ENCODE results near the gene FBLN7.
"Not testable (repeated sequence)": the region's sequence is repeated elsewhere in the genome, so short reads cannot be mapped to it uniquely, and the experiment has no call there.

Gene FBLN7

GRCh38 chr2:112138159-112139032 lies at the start of gene FBLN7:
Gene FBLN7, plus strand, starts transcription at chr2:112138385. Its CDS starts 271 bp downstream, at chr2:112138656.
- TF ChIP-seq JUND (IDR thresholded peaks at IDR 0.05; ENCODE audit: low read depth): no peak
- peak; percentile 18 to 35 for DNase-seq (ENCODE audit: low read depth in 1 of 2, low spot score in 1 of 2)
- in situ Hi-C loops (cut with HindIII; ENCODE audit: low pct_unique_long_range_greater_than_20kb, low sequenced_read_pairs): no loop called here

- no peak for DNase-seq (ENCODE audit: low read depth in 1 of 2, low spot score in 1 of 2)
- in situ Hi-C loops (cut with HindIII; ENCODE audit: low pct_unique_long_range_greater_than_20kb, low sequenced_read_pairs): no loop called here
- no peak for TF ChIP-seq JUND (IDR thresholded peaks at IDR 0.05; ENCODE audit: low read depth)
These were observed 48.8 kb upstream of the FBLN7 start for GRCh38 chr2:112089375-112089774.

GRCh38 chr2:112092286-112093041 lies 45.7 kb upstream of the FBLN7 start:
- in situ Hi-C loops (cut with HindIII; ENCODE audit: low pct_unique_long_range_greater_than_20kb, low sequenced_read_pairs): no loop called here
- TF ChIP-seq JUND (IDR thresholded peaks at IDR 0.05; ENCODE audit: low read depth): no peak
- no peak for DNase-seq (ENCODE audit: low read depth in 1 of 2, low spot score in 1 of 2)

GRCh38 chr2:112093216-112093615 lies 45.0 kb upstream of the FBLN7 start:
- in situ Hi-C loops (cut with HindIII; ENCODE audit: low pct_unique_long_range_greater_than_20kb, low sequenced_read_pairs): no loop called here
- no peak for DNase-seq (ENCODE audit: low read depth in 1 of 2, low spot score in 1 of 2)
- no peak for TF ChIP-seq JUND (IDR thresholded peaks at IDR 0.05; ENCODE audit: low read depth)

- no peak for TF ChIP-seq JUND (IDR thresholded peaks at IDR 0.05; ENCODE audit: low read depth)
- in situ Hi-C loops (cut with HindIII; ENCODE audit: low pct_unique_long_range_greater_than_20kb, low sequenced_read_pairs): no loop called here
- DNase-seq (ENCODE audit: low read depth in 1 of 2, low spot score in 1 of 2): no peak
These were observed 42.5 kb upstream of the FBLN7 start for GRCh38 chr2:112095681-112096080.

- in situ Hi-C loops (cut with HindIII; ENCODE audit: low pct_unique_long_range_greater_than_20kb, low sequenced_read_pairs): no loop called here
- DNase-seq (ENCODE audit: low read depth in 1 of 2, low spot score in 1 of 2): no peak
- TF ChIP-seq JUND (IDR thresholded peaks at IDR 0.05; ENCODE audit: low read depth): no peak
These were observed 42.1 kb upstream of the FBLN7 start for GRCh38 chr2:112096098-112096497.

- in situ Hi-C loops (cut with HindIII; ENCODE audit: low pct_unique_long_range_greater_than_20kb, low sequenced_read_pairs): no loop called here
- no peak for TF ChIP-seq JUND (IDR thresholded peaks at IDR 0.05; ENCODE audit: low read depth)
- DNase-seq (ENCODE audit: low read depth in 1 of 2, low spot score in 1 of 2): no peak
These were observed 29.9 kb upstream of the FBLN7 start for GRCh38 chr2:112108178-112108832.

GRCh38 chr2:112109278-112109677 lies 28.9 kb upstream of the FBLN7 start:
- no peak for DNase-seq (ENCODE audit: low read depth in 1 of 2, low spot score in 1 of 2)
- no peak for TF ChIP-seq JUND (IDR thresholded peaks at IDR 0.05; ENCODE audit: low read depth)
- in situ Hi-C loops (cut with HindIII; ENCODE audit: low pct_unique_long_range_greater_than_20kb, low sequenced_read_pairs): no loop called here

- in situ Hi-C loops (cut with HindIII; ENCODE audit: low pct_unique_long_range_greater_than_20kb, low sequenced_read_pairs): no loop called here
- no peak for DNase-seq (ENCODE audit: low read depth in 1 of 2, low spot score in 1 of 2)
- no peak for TF ChIP-seq JUND (IDR thresholded peaks at IDR 0.05; ENCODE audit: low read depth)
These were observed 27.2 kb upstream of the FBLN7 start for GRCh38 chr2:112110966-112111365.

- in situ Hi-C loops (cut with HindIII; ENCODE audit: low pct_unique_long_range_greater_than_20kb, low sequenced_read_pairs); DNase-seq (ENCODE audit: low read depth in 1 of 2, low spot score in 1 of 2): not testable (repeated sequence)
These were observed 24.8 kb upstream of the FBLN7 start for GRCh38 chr2:112113354-112113753.

GRCh38 chr2:112118148-112118547 lies 20.0 kb upstream of the FBLN7 start:
- DNase-seq (ENCODE audit: low read depth in 1 of 2, low spot score in 1 of 2): no peak
- in situ Hi-C loops (cut with HindIII; ENCODE audit: low pct_unique_long_range_greater_than_20kb, low sequenced_read_pairs): no loop called here
- no peak for TF ChIP-seq JUND (IDR thresholded peaks at IDR 0.05; ENCODE audit: low read depth)

GRCh38 chr2:112121682-112122254 lies 16.4 kb upstream of the FBLN7 start:
- no peak for TF ChIP-seq JUND (IDR thresholded peaks at IDR 0.05; ENCODE audit: low read depth)
- peak in 1 of 2 experiments; percentile 41 for DNase-seq (ENCODE audit: low read depth in 1 of 2, low spot score in 1 of 2)
- in situ Hi-C loops (cut with HindIII; ENCODE audit: low pct_unique_long_range_greater_than_20kb, low sequenced_read_pairs): no loop called here
